SK-N-SH (cell line): Measurements from ENCODE around the gene FTSJ1.

Experiments used
- ELF1 ChIP-seq: IDR thresholded peaks from 2 replicates; pipeline ENCODE4 v1.4.0; 2012
- MXI1 ChIP-seq: IDR thresholded peaks from 2 replicates; pipeline ENCODE4 v1.6.1; 2012; ENCODE audit warnings: mild to moderate bottlenecking, low read depth, low read length, improper control_type of control experiment
- TF ChIP-seq, protein P1 (sequence below): fragments of 150-350 bp; IDR thresholded peaks from 2 replicates; pipeline ENCODE4 v1.6.1; 2017; ENCODE audit warnings: antibody characterized with exemption, low read length, low read depth, borderline replicate concordance
- TF ChIP-seq, protein P2 (sequence below): fragments of 200-600 bp; sonication (generic); IDR thresholded peaks from 2 replicates; pipeline ENCODE4 v1.6.1; 2017; ENCODE audit warnings: antibody characterized with exemption, mild to moderate bottlenecking, moderate library complexity
- TF ChIP-seq, protein P3 (sequence below): IDR thresholded peaks from 2 replicates; pipeline ENCODE4 v1.4.0; 2012; ENCODE audit warnings: low read depth, borderline replicate concordance
- TF ChIP-seq, protein P4 (sequence below): IDR thresholded peaks from 2 replicates; pipeline ENCODE4; 2012

DNA sequence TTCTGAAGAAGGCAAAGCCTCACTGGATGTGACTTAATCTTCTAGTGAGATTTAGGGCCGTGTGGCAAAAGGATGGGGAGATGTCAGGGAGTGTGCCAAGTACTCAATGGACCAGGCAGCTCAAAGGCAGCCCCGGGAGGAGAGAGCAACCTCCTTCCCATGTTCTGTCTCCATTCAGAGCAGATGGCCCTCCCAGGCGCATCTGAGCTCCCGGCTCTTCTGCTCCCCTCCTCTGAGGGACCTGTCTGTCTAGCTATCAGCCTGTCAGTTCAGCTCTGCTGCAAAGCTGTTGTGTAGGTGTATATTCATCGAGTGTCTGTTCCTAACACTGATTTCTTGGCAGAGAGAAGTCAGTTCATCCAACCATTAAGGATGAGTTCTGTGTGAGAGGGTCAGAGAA lies 21.9 kb downstream of the FTSJ1 start:
- TF ChIP-seq MXI1 (no peak), ELF1 (no peak)
- TF ChIP-seq, protein P1, sequence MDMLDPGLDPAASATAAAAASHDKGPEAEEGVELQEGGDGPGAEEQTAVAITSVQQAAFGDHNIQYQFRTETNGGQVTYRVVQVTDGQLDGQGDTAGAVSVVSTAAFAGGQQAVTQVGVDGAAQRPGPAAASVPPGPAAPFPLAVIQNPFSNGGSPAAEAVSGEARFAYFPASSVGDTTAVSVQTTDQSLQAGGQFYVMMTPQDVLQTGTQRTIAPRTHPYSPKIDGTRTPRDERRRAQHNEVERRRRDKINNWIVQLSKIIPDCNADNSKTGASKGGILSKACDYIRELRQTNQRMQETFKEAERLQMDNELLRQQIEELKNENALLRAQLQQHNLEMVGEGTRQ = no peak
- TF ChIP-seq, protein P2, sequence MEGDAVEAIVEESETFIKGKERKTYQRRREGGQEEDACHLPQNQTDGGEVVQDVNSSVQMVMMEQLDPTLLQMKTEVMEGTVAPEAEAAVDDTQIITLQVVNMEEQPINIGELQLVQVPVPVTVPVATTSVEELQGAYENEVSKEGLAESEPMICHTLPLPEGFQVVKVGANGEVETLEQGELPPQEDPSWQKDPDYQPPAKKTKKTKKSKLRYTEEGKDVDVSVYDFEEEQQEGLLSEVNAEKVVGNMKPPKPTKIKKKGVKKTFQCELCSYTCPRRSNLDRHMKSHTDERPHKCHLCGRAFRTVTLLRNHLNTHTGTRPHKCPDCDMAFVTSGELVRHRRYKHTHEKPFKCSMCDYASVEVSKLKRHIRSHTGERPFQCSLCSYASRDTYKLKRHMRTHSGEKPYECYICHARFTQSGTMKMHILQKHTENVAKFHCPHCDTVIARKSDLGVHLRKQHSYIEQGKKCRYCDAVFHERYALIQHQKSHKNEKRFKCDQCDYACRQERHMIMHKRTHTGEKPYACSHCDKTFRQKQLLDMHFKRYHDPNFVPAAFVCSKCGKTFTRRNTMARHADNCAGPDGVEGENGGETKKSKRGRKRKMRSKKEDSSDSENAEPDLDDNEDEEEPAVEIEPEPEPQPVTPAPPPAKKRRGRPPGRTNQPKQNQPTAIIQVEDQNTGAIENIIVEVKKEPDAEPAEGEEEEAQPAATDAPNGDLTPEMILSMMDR = no peak
- TF ChIP-seq, protein P3, sequence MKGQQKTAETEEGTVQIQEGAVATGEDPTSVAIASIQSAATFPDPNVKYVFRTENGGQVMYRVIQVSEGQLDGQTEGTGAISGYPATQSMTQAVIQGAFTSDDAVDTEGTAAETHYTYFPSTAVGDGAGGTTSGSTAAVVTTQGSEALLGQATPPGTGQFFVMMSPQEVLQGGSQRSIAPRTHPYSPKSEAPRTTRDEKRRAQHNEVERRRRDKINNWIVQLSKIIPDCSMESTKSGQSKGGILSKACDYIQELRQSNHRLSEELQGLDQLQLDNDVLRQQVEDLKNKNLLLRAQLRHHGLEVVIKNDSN = no peak
- TF ChIP-seq, protein P4, sequence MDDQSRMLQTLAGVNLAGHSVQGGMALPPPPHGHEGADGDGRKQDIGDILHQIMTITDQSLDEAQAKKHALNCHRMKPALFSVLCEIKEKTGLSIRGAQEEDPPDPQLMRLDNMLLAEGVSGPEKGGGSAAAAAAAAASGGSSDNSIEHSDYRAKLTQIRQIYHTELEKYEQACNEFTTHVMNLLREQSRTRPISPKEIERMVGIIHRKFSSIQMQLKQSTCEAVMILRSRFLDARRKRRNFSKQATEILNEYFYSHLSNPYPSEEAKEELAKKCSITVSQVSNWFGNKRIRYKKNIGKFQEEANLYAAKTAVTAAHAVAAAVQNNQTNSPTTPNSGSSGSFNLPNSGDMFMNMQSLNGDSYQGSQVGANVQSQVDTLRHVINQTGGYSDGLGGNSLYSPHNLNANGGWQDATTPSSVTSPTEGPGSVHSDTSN = no peak
